ENCODE measurements around the gene PIK3CB.
"Not testable (repeated sequence)": the region's sequence is repeated elsewhere in the genome, so short reads cannot be mapped to it uniquely, and the experiment has no call there.

Gene PIK3CB

GRCh38 chr3:138732456-138732855, 102.3 kb downstream of the PIK3CB start:
- DNase-seq = no peak

GRCh38 chr3:138726946-138727730, 107.6 kb downstream of the PIK3CB start:
- no peak for DNase-seq

- not testable (repeated sequence) for DNase-seq
Observed at GRCh38 chr3:138726042-138726441, 108.7 kb downstream of the PIK3CB start.

GRCh38 chr3:138725116-138725515, 109.6 kb downstream of the PIK3CB start:
- DNase-seq = no peak

DNA sequence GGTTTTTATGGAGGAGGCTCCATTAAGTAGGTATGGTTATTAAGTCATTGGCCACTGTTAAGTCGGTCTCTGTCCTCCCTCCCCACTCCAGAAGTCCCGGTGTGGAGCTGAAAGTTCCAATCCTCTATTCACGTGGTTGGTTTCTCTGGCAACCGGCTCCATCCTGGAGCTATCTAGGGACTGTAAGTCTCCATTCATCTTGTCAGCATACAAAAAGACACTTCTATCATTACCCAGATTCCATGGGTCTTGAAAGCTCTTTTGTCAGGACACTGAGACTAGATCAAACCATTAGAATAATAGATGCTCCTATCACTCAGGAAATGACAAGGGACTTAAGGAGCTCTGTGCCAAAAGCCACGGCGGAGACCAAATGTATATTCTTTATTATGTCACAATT, 110.3 kb downstream of the PIK3CB start:
- no peak for DNase-seq

DNA sequence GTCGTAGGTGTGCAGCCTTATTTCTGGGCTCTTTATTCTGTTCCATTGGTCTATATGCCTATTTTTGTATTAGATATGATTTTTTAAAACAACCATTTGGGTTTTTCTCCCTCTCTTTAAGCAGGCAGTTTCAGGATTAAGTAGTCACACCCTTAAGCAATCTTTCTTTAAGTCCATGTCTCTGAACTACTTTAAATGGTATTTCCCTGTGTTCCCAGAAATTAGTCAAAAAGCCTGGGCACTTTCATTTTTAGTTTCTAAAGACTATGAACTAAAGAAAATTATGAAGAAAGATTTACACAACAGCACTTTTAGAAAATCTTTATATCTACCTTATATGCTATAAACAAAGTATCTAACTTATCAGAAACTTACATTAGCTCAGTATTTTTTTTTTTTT, 115.9 kb downstream of the PIK3CB start:
- no peak for DNase-seq

- no peak for DNase-seq
Observed at GRCh38 chr3:138717348-138717747, 117.4 kb downstream of the PIK3CB start.

- DNase-seq = no peak
Observed at GRCh38 chr3:138712086-138712485, 122.6 kb downstream of the PIK3CB start.

DNA sequence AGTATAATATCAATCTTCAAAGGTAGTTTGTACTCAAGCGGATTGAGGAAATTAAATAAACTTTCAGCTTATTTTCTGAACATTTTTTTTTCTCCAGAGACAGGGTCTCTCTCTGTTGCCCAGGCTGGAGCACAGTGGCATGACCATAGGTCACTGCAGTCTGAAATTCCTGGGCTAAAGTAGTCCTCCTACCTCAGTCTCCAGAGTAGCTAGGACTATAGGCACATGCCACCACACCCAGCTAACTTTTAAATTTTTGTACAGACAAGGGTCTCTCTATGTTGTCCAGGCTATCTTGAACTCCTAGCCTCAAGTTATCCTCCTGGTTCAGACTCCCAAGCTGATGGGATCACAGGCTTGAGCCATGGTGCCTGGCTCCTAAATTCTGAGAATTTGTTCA, 129.1 kb downstream of the PIK3CB start:
- DNase-seq = no peak

DNA sequence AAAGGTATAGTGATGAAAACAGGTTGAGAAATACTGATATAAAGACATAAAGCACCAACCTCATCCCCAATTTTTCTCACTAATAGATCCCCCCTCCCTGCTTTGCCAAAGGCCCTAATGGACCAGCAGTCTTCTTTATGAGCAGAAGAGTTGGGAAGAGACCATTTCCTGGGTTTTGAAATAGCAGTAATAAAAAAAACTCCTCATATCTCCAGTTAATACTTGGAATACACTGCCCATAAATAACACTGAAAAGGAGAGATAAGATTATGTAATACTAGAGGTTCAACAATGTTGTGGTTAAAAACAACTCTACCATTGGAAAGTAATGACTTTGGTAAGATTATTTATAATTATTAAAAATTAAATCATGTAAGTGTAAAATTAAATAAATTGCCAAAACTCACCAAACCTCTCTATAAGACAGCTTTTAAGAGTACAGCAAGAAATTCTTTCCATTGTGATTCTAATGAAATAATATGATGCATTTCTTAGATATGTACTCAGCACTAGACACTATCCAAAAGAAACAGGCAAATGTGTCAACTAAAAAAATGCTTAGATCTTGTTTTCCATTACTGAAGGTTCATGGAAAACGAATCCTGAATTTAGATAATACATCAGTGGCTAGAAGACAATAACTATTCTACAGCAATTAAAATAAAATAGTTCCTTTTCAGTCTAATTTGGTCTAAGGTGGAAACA, 137.9 kb downstream of the PIK3CB start:
- no peak for DNase-seq

- no peak for DNase-seq
Observed at GRCh38 chr3:138694287-138695007, 140.3 kb downstream of the PIK3CB start.

DNA sequence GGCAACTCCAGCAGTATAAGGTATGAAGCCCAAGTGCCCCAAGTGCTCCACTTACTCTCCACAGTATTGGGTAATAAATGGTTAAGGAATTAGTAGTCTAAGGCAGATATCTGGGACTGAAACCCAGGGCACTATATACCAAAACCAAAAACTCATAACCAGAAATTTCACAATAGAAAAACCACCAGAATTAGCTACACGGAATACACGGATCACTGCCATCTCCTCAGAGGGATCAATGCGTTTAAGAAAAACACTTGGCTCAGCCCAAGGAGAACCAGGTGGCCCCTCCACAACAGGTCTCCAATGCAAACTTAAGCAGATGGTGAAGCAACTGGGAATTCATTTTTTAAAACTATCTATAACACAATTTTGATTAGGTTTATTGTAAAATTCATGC, 142.6 kb downstream of the PIK3CB start:
- DNase-seq = no peak

DNA sequence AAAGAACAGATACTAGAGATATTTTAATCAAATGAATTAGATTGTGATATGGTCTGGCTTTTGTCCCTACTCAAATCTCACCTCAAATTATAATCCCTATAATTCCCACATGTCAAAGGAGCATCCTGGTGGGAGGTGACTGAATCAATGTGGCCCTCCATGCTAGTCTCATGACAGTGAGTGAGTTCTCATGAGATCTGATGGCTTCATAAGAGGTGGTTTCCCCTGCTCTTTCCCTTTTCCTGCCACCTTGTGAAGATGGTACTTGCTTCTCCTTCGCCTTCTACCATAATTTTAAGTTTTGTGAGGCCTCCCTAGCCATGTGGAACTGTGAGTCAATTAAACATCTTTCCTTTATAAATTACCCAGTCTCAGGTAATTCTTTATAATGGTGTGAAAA, 143.4 kb downstream of the PIK3CB start:
- DNase-seq = no peak

DNA sequence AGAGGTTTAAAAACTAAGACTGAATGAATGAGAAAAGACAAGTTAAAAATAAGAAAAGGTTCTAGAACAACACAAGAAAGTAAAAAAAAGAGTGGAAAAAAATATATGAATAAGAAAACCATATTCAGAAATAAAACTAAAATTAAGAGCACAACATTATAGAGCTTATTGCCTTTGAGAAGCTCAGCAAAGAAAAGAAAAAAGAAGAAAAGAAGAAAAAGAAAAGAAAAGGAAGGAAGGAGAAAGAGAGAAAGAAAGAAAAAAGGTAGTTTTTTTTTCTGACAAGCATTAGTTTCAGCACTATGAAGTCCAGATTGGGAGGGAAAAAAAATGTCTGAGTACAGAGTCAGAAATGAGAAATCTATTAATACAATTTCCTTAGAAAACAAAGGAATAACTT, 144.7 kb downstream of the PIK3CB start:
- DNase-seq = no peak

DNA sequence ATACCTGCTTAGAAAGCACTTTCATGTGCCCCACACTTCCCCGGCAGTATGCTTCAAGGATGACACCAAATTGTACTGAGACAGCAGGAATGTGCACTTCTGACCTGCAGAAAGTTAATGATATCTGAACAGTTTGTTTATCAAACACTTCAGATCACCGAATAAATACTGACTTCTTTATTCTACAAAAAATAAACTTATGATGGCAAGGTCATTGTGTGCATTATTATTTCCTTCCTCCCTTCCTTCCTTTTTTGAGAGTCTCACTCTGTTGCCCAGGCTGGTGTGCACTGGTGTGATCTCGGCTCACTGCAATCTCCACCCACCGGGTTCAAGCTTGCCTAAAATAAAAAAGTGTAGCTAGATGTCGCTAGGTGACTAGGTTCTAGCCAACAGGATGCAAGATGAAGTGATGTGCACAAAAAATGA, 145.8 kb downstream of the PIK3CB start:
- no peak for DNase-seq

DNA sequence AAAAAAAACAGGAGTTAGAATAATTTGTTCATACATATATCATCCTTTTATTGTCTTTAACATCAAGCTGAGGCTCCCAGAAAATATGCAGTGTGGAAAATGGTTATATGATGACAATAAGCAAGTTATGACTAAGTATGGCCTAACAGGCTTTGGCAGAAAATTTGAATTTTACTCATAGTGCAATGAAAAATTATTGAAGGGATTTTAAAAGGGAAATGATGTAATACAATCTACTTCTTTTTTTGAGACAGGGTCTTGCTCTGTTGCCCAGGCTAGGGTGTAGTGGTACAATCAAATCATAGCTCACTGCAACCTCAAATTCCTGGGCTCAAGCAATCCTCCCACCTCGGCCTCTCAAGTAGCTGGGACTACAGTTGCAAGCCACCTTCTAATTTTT, 147.5 kb downstream of the PIK3CB start:
- DNase-seq = no peak

DNA sequence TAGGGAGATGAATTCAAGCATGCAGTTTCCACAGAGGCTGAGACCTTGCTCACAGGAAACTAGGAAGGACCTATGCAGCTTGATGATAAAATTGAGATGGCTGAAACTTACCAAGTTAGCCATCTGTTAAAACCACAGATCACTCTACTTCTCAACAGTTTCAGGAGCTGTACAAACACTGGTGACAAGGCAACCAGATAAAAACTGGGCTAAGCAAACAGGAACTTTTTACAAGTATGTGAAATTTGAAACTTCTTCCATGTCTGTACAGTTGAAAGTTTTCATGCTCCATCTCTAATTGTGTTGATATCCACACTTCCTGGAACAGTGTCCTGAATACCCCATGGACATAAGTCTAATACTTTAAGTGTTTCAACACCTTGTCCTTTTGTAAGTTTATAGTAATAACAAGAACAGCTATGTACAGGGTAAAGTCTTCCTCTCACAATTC, 147.9 kb downstream of the PIK3CB start:
- no peak for DNase-seq

GRCh38 chr3:138684396-138684795, 150.3 kb downstream of the PIK3CB start:
- no peak for DNase-seq

DNA sequence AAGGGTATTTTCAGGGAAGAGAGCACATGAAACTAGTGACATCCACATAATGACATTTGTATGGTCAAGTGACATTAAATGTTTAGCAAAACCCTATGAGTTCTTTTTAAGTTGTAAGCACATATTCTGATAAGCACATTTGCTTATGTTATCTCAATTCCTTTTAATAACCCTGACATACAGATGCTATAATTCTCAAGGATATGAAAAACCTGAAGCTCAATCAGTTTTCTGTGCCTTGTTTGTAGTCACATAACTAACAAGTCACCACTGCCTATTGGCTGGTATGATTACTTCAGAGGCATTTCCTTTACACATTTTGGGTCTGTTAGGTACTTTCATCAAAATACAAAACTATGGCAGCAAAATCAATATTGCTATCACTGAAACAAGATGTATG, 152.1 kb downstream of the PIK3CB start:
- DNase-seq = no peak

DNA sequence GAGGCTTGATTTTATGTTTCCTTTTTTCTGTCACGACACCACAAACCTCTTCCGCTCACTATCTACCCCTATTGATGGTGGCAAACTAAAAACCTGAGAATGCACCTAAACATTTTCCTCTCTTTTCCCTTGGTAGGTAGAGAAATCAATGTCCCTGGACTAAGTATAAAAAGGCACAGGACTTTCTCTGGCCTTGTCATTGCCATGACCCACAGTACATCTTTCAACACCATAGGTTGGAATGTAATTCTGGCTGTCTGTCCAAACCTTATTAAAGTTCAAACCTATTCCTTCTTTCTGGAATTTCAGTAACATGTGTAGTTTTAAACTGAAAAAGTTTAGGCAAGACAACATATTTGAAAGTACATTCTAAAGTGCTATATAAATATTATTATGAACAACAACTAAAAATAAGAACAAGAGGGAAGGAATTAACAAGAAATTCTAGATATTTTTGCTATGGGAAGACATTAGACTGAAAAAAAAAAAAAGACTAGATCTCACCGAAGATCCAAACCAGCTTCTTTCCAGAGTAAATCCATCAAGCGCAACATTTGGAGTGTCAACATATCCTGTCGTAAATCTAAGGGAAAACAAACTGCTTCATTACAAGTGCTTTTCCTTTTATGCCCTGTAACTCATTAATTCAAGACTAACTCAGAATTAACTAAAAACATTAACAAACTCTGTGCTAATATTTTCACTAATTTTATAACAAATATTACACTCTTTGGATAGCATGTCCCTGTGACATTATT, 153.1 kb downstream of the PIK3CB start:
- no peak for DNase-seq

DNA sequence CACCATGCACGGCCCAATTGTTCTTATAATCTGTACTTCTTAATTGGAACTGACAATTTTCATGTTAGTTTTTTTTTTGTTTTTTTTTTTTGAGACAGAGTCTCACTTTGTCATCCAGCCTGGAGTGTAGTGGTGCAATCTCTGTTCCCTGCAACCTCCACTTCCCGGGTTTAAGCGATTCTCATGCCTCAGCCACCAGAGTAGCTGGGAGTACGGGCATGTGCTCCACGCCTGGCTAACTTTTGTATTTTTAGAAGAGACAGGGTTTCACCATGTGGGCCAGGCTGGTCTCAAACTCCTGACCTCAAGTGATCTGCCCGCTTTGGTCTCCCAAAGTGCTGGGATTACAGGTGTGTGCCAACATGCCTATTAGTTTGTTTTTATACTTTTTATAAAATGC, 153.8 kb downstream of the PIK3CB start:
- not testable (repeated sequence) for DNase-seq

DNA sequence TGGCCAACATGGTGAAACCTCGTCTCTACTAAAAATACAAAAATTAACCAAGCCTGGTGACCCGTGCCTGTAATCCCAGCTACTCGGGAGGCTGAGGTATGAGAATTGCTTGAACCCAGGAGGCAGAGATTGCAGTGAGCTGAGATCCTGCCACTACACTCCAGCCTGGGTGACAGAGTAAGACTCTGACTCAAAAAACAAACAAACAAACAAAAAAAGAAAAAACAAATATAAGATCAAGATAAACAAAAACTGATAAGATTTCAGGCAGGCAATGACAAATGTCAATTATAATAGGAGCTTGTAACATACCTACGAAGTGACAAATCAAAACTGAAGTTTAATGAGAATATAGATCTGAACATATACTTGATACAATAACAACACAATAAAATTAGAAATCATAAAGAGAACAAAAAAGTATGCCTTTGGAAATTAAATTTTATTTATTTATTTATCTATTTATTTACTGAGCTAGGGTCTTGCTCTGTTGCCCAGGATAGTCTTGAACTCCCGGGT, 155.8 kb downstream of the PIK3CB start:
- DNase-seq = no peak

GRCh38 chr3:138678086-138678485, 156.6 kb downstream of the PIK3CB start:
- DNase-seq = no peak

Data from cortex of kidney (tissue), 1 donor.